GM20000 (cell line): ENCODE results near the gene MEIOC.

Source experiments
- DNase-seq: peaks from one replicate; pipeline ENCODE4 v3.0.0; 2012; ENCODE audit warnings: low spot score
- TF ChIP-seq, protein P1 (sequence below): IDR thresholded peaks from 2 replicates; pipeline ENCODE4 v1.5.1; 2012; ENCODE audit warnings: mild to moderate bottlenecking, control low read depth; ENCODE audit errors: extremely low read depth, missing control alignments

MEIOC gene

DNA sequence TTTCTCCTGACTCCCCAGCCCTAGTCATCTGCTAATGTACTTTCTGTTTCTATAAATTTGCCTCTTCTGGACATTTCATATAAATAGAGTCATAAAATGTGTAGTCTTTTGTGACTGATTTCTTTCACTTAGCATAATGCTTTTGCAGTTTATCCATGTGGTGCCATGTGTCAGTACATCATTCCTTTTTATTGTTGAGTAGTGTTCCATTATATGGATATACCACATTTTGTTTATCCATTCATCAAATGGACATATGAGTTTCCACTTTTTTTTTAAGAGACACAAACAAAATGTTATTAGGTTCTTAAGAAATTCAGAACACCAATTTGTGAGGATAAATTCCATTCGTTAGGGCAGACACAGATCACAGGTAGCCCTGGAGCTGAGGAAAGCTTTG, 63.2 kb downstream of the MEIOC start:
- no peak for DNase-seq
- TF ChIP-seq, protein P1, sequence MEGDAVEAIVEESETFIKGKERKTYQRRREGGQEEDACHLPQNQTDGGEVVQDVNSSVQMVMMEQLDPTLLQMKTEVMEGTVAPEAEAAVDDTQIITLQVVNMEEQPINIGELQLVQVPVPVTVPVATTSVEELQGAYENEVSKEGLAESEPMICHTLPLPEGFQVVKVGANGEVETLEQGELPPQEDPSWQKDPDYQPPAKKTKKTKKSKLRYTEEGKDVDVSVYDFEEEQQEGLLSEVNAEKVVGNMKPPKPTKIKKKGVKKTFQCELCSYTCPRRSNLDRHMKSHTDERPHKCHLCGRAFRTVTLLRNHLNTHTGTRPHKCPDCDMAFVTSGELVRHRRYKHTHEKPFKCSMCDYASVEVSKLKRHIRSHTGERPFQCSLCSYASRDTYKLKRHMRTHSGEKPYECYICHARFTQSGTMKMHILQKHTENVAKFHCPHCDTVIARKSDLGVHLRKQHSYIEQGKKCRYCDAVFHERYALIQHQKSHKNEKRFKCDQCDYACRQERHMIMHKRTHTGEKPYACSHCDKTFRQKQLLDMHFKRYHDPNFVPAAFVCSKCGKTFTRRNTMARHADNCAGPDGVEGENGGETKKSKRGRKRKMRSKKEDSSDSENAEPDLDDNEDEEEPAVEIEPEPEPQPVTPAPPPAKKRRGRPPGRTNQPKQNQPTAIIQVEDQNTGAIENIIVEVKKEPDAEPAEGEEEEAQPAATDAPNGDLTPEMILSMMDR: no peak

DNA sequence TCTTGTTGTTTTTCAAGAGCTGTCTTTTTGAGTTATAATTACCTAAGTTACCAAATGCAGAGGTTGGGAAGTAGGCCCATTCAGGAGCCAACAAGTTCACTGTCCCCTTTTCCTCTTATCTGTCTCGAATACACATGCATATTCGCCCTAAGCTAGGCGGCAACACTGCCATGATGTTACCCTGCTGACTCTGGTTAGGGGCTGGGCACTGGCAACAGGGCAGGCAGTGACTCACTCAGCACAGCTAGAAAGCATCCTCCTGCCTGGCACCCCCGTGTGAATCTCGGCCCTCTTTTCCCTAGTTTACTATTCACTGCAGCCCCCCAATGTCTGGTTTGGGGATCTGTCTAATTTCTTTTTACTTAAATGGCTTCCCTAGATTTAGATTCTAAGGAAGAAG, 66.0 kb downstream of the MEIOC start:
- no peak for DNase-seq
- TF ChIP-seq, protein P1: no peak
